Stimulated activated CD4-positive, alpha-beta T cell treated with anti-CD3 and anti-CD28 coated beads, Interleukin-2, amount 100 ng/mL, for 4 hours (primary cell): ENCODE data around the gene FAM222A.
"Not testable (repeated sequence)": the region's sequence is repeated elsewhere in the genome, so short reads cannot be mapped to it uniquely, and the experiment has no call there.

ENCODE experiments used
- DNase-seq: peaks from one replicate; pipeline ENCODE4 v3.0.0-alpha.2; 2020; ENCODE audit warnings: low read depth

FAM222A gene

GRCh38 chr12:109693653-109694600 lies 19.7 kb upstream of the FAM222A start:
- DNase-seq: no peak

GRCh38 chr12:109694629-109695028 lies 19.0 kb upstream of the FAM222A start:
- not testable (repeated sequence) for DNase-seq

DNA sequence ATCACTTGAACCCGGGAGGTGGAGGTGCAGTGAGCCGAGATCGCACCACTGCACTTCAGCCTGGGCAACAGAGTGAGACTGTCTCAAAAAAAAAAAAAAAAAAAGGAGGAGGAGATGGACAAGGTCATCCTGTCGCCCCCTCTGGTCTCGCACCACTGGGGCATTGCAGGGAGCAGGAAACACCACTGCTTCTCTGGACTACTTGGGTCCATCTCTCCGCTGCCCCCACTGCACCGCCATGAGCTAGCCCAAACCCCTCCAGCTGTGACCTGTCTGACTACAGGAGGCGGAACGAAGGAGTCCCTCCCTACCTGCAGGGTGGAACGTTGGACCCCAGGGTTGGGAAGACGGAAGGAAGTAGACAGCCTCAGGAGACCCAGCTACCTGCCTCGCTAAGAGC lies 18.2 kb upstream of the FAM222A start:
- DNase-seq: no peak

DNA sequence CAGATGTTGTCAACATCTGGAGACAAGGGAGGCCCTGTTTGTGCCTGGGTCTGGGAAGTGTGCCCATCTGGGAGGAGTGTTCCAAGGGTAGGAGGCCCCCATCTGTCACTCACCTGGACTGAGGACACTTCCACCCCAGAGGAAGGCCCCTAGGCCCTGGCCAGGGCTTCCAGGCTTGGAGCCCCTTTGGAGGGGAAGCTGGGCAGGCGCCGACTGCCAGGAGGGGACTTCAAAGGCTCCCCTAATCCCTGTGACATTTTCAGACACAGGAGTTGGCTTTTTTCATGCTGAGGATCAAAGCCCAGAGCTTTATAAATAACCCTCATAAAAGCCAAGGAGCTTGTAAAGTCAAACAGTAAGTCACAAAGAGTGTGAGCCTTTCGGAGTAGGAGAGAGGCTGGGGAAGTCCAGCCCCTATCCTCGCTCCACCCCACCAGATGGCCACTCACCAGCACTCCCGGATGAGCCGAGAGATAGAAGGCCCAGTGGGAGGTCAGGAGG lies 17.6 kb upstream of the FAM222A start:
- no peak for DNase-seq

- DNase-seq: no peak
Measured at GRCh38 chr12:109696485-109697269, 16.9 kb upstream of the FAM222A start.

GRCh38 chr12:109697270-109697553 lies 16.4 kb upstream of the FAM222A start:
- no peak for DNase-seq

- DNase-seq: no peak
Measured at GRCh38 chr12:109697877-109698468, 15.7 kb upstream of the FAM222A start.

GRCh38 chr12:109698820-109699219 lies 14.8 kb upstream of the FAM222A start:
- DNase-seq: no peak

DNA sequence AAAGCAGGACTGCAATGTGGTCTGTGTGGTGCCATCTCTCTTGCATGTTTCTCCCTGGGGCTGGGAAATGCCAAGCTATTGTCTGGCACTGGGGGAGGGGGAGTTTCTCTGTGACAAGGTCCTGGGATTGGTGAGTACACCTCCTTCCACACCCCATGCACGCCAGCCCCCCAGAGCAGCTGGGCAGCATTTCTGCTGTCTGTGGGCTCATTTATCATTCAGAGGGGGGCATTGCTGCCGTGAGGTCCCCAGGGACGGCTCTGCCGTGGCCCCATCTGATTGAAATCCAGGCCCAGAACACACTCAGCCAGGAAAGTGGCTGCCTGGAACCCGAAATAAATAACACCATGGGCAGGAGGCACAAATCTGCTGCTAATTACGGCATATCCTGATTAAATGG lies 12.6 kb upstream of the FAM222A start:
- no peak for DNase-seq

DNA sequence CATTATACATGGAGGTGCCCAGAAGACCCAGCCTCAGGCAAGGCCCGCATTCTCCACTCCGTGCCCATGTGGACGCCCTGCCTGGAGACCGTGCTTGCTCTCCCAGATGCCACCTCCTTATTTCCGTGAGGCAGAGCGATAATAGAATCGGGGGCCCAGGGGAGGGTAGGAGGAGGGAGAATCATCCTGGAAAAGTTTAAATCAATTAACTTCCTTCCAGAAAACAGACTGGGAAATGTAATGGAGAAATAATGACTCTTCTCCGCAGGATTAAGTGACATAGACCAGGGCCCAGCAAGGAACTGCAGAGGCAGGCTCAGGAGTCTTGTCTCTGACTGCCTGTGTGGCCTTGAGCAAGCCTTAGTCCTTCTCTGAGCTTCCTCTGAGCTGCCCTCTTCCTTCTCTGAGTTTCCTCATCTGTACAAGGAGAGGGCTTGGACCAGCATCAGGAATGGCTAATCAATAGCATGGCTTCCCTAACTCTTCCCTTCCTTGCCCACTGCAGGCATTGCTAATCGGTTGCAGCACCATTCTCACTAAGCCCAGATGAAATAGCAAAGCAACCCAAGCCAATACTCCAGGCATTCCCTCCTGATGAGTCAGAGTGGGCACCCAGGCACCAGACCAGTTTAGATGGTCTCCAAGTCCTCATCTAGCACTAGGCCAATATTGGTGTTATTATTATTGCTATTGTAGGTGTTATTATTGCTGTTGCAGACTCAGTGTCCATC lies 11.3 kb upstream of the FAM222A start:
- no peak for DNase-seq

DNA sequence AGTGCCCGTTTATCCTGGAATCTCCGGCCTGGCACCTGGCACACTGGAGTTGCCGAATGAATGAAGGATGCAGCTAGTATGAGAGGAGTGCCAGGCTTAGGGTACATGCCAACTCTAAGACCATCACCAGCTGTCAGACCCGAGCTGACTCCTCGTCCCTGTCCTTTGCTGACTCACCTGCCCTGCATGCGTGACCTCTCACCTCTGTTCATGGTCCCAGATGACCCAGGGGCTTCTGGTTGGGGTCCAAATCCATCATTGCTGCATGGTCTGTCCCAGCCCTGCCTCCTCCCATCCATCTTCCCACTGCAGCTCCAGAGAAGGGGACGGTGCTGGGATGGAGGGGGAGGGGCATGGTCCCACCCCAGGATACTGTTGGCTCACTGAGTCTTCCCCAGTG lies 9.9 kb upstream of the FAM222A start:
- DNase-seq: no peak

DNA sequence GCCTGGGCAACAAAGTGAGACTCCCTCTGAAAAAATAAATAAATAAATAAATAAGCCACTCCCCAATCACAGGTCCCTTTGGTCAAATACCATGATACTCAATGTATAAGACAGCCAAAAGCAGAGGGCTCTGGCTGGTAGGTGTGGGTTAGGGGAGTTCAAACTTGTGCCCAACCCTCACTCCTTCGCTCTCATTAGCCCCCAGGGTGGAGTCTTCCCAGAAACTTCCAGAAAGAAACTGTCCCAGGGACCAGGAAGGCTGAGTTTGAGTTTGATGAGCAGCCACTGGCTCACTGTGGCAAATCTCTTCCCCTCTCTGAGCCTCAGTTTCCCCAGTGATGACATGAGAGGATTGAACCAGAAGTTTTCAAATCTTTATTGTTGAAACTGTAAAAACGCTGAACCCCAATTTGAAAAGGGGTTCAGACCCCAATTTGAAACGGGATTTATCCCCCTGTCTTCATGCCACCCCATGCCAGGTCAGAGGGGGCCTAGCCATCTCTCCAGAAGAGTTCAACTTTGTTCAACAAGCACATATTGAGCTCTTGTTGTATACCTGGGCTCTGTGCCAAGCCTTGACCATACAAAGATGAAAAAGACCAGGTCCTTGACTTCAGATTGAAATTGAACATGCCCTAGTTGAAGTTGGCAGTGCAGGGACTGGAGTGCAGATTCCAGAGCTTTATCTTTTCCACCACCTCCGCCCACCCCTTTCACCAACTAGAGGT lies 9.1 kb upstream of the FAM222A start:
- DNase-seq: no peak

- no peak for DNase-seq
Measured at GRCh38 chr12:109705291-109705690, 8.3 kb upstream of the FAM222A start.

DNA sequence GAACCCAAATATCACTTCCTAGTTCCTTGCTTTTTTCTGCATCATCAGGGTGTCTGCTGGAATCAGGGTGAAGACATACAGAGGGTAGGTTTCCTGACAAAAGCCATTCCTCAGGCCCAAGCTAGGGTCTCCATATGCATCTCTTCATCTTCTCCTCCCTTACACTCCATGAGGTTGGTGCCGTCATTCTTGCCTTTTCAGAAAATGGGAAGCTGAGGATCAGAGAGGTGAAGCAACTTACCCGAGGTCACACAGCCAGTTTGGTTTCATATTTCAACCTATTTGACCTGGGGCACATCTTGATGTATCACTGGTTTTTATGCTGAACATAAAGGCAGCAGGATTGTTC lies 7.3 kb upstream of the FAM222A start:
- DNase-seq: no peak

GRCh38 chr12:109706747-109707469 lies 6.7 kb upstream of the FAM222A start:
- no peak for DNase-seq

- no peak for DNase-seq
Measured at GRCh38 chr12:109707470-109707821, 6.2 kb upstream of the FAM222A start.

- DNase-seq: no peak
Measured at GRCh38 chr12:109708939-109709338, 4.7 kb upstream of the FAM222A start.

GRCh38 chr12:109709401-109709991 lies 4.1 kb upstream of the FAM222A start:
- DNase-seq: no peak

DNA sequence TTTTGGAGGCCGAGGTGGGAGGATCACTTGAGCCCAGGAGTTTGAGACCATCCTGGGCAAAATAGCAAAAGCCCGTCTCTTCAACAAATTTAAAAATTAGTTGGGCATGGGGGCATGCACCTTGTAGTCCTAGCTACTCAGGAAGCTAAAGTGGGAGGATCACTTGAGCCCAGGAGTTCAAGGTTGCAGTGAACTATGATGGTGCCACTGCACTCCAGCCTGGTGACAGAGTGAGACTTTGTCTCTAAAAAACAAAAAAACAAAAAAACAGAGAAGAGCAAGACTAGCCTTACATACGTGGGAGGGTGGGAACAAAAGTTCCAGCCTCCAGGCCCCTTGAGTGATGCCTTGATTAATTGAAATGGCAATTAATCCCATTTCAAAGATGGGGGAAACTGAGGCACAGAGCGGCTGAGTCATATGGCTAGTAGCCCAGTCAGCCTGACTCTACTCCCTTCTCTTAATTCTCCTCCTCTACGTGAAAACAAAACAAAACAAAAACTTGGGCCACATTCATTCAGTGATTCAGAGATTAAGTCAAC lies 3.3 kb upstream of the FAM222A start:
- no peak for DNase-seq
